Measurements from ENCODE around the gene IGIP.

The IGIP gene

GRCh38 chr5:140157032-140157781 is 31.5 kb downstream of the IGIP start:
- ChIA-PET CTCF (interaction anchor here (0.6 to 13.2 kb wide), 13 partner anchors 10 to 370 kb away, joined by 3 to 288 read pairs (median 4); no protein-coding TSS in a partner anchor), POLR2A (interaction anchor here (1.0 to 1.2 kb wide), 2 partner anchors 25 to 50 kb away, joined by 3 read pairs; no protein-coding TSS in a partner anchor)
- peak; percentile 94 for TF ChIP-seq CTCF (IDR thresholded peaks at IDR 0.05; ENCODE audit: insufficient read depth, low read length, missing control alignments)
- H3K4me3 ChIP-seq (ENCODE audit: low read depth, low read length), result peak overlapping the region; percentile 38
- DNase-seq (ENCODE audit: low read depth, low spot score), result no peak

- no peak overlapping the region for H3K4me3 ChIP-seq (ENCODE audit: low read depth, low read length)
- CTCF ChIA-PET, result interaction anchor here (1.1 to 13.2 kb wide), 10 partner anchors 8 to 372 kb away, joined by 3 to 288 read pairs (median 4); no protein-coding TSS in a partner anchor
- POLR2A ChIA-PET, result no interaction called here
- no peak for DNase-seq (ENCODE audit: low read depth, low spot score)
- no peak for TF ChIP-seq CTCF (IDR thresholded peaks at IDR 0.05; ENCODE audit: insufficient read depth, low read length, missing control alignments)
Measured at GRCh38 chr5:140159014-140159927, 33.5 kb downstream of the IGIP start.

- ChIA-PET POLR2A (no interaction called here), CTCF (interaction anchor here (0.7 to 13.2 kb wide), 6 partner anchors 10 to 375 kb away, joined by 3 to 288 read pairs (median 5); no protein-coding TSS in a partner anchor)
- no peak for DNase-seq (ENCODE audit: low read depth, low spot score)
- TF ChIP-seq CTCF (IDR thresholded peaks at IDR 0.05; ENCODE audit: insufficient read depth, low read length, missing control alignments), result no peak
- H3K4me3 ChIP-seq (ENCODE audit: low read depth, low read length), result no peak overlapping the region
Measured at GRCh38 chr5:140162275-140162674, 36.5 kb downstream of the IGIP start.

- CTCF ChIA-PET, result interaction anchor here (1.2 to 13.2 kb wide), 4 partner anchors 10 to 189 kb away, joined by 3 to 288 read pairs (median 94); no protein-coding TSS in a partner anchor
- TF ChIP-seq CTCF (IDR thresholded peaks at IDR 0.05; ENCODE audit: insufficient read depth, low read length, missing control alignments), result no peak
- POLR2A ChIA-PET, result no interaction called here
- no peak overlapping the region for H3K4me3 ChIP-seq (ENCODE audit: low read depth, low read length)
- DNase-seq (ENCODE audit: low read depth, low spot score), result no peak
Measured at GRCh38 chr5:140162781-140163180, 37.0 kb downstream of the IGIP start.

- POLR2A ChIA-PET, result no interaction called here
- DNase-seq (ENCODE audit: low read depth, low spot score), result no peak
- no peak overlapping the region for H3K4me3 ChIP-seq (ENCODE audit: low read depth, low read length)
- CTCF ChIA-PET, result interaction anchor here (0.8 to 3.7 kb wide), 7 partner anchors 9 to 194 kb away, joined by 3 to 15 read pairs (median 4); no protein-coding TSS in a partner anchor
- no peak for TF ChIP-seq CTCF (IDR thresholded peaks at IDR 0.05; ENCODE audit: insufficient read depth, low read length, missing control alignments)
Measured at GRCh38 chr5:140165101-140165922, 39.6 kb downstream of the IGIP start.

Data from AG04449 (cell line).